Neuronal stem cell (in vitro differentiated cells): Measurements from ENCODE around the gene DOCK3.
A peak's percentile ranks its signal among the peaks of the same experiment; 100 is the strongest.

Source experiments
- DNase-seq: peaks from one replicate; pipeline ENCODE4 v3.0.0-alpha.2; 2013; ENCODE audit warnings: low spot score
- H2AFZ ChIP-seq: one replicate; pipeline ENCODE4 v1.6.1; 2013; ENCODE audit warnings: mild to moderate bottlenecking, low read length, inconsistent platforms
- H2AK5ac ChIP-seq: 2 replicates; pipeline ENCODE4 v1.6.1; 2013; ENCODE audit warnings: low read depth, mild to moderate bottlenecking, inconsistent platforms, low read length, moderate library complexity, mixed read lengths
- H2BK120ac ChIP-seq: 2 replicates; pipeline ENCODE4 v1.6.1; 2013; ENCODE audit warnings: low read depth, mild to moderate bottlenecking, inconsistent platforms, low read length, moderate library complexity, mixed read lengths
- H2BK12ac ChIP-seq: one replicate; pipeline ENCODE4 v1.6.1; 2013; ENCODE audit warnings: low read length, inconsistent platforms
- H2BK15ac ChIP-seq: 2 replicates; pipeline ENCODE4 v1.6.1; 2013; ENCODE audit warnings: mild to moderate bottlenecking, low read length, inconsistent platforms, mixed read lengths
- H2BK5ac ChIP-seq: one replicate; pipeline ENCODE4 v1.6.1; 2013; ENCODE audit warnings: inconsistent platforms, mild to moderate bottlenecking, low read length, moderate library complexity
- H3K14ac ChIP-seq: one replicate; pipeline ENCODE4 v1.6.1; 2013; ENCODE audit warnings: low read length, inconsistent platforms
- H3K18ac ChIP-seq: 2 replicates; pipeline ENCODE4 v1.6.1; 2013; ENCODE audit warnings: low read length, inconsistent platforms
- H3K23ac ChIP-seq: 2 replicates; pipeline ENCODE4 v1.6.1; 2013; ENCODE audit warnings: low read depth, mild to moderate bottlenecking, mixed read lengths, low read length, inconsistent platforms; ENCODE audit not compliant: poor library complexity
- H3K27ac ChIP-seq: replicated peaks from 3 replicates; pipeline ENCODE4 v1.5.1; 2013; ENCODE audit warnings: low read length, inconsistent platforms
- H3K27me3 ChIP-seq, 3 experiments: 2 replicates each; pipeline ENCODE4 v1.6.1; 2013; ENCODE audit warnings: low read length in 3 of 3, mild to moderate bottlenecking in 2 of 3, inconsistent platforms in 1 of 3, low read depth in 1 of 3, mixed read lengths in 1 of 3, moderate library complexity in 1 of 3; ENCODE audit not compliant: control insufficient read depth in 3 of 3, insufficient read depth in 3 of 3
- H3K36me3 ChIP-seq, 2 donors: replicated peaks in 1 of 2; 2 replicates each; pipeline ENCODE4 v1.6.1; 2013; ENCODE audit warnings: low read length in 2 of 2; ENCODE audit not compliant: control insufficient read depth in 2 of 2, insufficient read depth in 2 of 2
- H3K4ac ChIP-seq: 2 replicates; pipeline ENCODE4 v1.6.1; 2013; ENCODE audit warnings: inconsistent platforms, mild to moderate bottlenecking, low read length, moderate library complexity
- H3K4me1 ChIP-seq, 2 donors: 1 replicate in 1 of 2; 2 replicates in 1 of 2; pipeline ENCODE4 v1.6.1; 2013; ENCODE audit warnings: low read length in 2 of 2, low read depth in 1 of 2; ENCODE audit not compliant: control insufficient read depth in 2 of 2, insufficient read depth in 1 of 2
- H3K4me2 ChIP-seq: one replicate; pipeline ENCODE4 v1.6.1; 2013; ENCODE audit warnings: mild to moderate bottlenecking, low read length, inconsistent platforms; ENCODE audit not compliant: insufficient read depth, poor library complexity, severe bottlenecking
- H3K4me3 ChIP-seq, 2 donors: 2 replicates each; pipeline ENCODE4 v1.5.1; 2013; ENCODE audit warnings: low read length in 2 of 2, mild to moderate bottlenecking in 2 of 2, inconsistent platforms in 1 of 2, moderate library complexity in 1 of 2
- H3K79me1 ChIP-seq: one replicate; pipeline ENCODE4 v1.6.1; 2013; ENCODE audit warnings: low read depth, mild to moderate bottlenecking, inconsistent platforms, low read length, moderate library complexity
- H3K9ac ChIP-seq: one replicate; pipeline ENCODE4 v1.6.1; 2013; ENCODE audit warnings: mild to moderate bottlenecking, low read depth, low read length, inconsistent platforms; ENCODE audit not compliant: poor library complexity
- H3K9me3 ChIP-seq, 2 donors: replicated peaks in 1 of 2; 2 replicates each; pipeline versions ENCODE3 to v1.6.1; 2013; ENCODE audit warnings: low read length in 2 of 2, mild to moderate bottlenecking in 2 of 2, inconsistent platforms in 1 of 2, low read depth in 1 of 2, mixed read lengths in 1 of 2, moderate library complexity in 1 of 2; ENCODE audit not compliant: control insufficient read depth in 2 of 2, insufficient read depth in 1 of 2
- H4K8ac ChIP-seq: one replicate; pipeline ENCODE4 v1.6.1; 2013; ENCODE audit warnings: low read depth, mild to moderate bottlenecking, inconsistent platforms, low read length, moderate library complexity
- H4K91ac ChIP-seq: one replicate; pipeline ENCODE4 v1.6.1; 2013; ENCODE audit warnings: low read length, low read depth, mild to moderate bottlenecking, inconsistent platforms; ENCODE audit not compliant: poor library complexity
- WGBS, 2 donors: extraction: QIAGEN DNeasy Blood & Tissue Kit; methylation state at CpG; one replicate each; pipeline ENCODE4 v1.1.7; 2013; ENCODE audit warnings: missing lambda C conversion rate in 2 of 2, mixed read lengths in 1 of 2; ENCODE audit not compliant: insufficient read length in 2 of 2, insufficient replicate concordance in 1 of 2; ENCODE audit errors: extremely low coverage in 2 of 2; 5-methylcytosine and 5-hydroxymethylcytosine counted together

The DOCK3 gene

GRCh38 chr3:51390246-51391074 is 715.7 kb downstream of the DOCK3 start:
- H2BK120ac ChIP-seq, result no peak overlapping the region
- H3K4ac ChIP-seq, result no peak overlapping the region
- no peak overlapping the region for H2BK5ac ChIP-seq
- no CpG with 5 or more reads among the region's 29 CpGs for WGBS, 2 donors
- H4K91ac ChIP-seq, result no peak overlapping the region
- H2AFZ ChIP-seq, result peak overlapping the region; percentile 90
- no peak overlapping the region for H3K9ac ChIP-seq
- H3K4me2 ChIP-seq, result no peak overlapping the region
- peak overlapping the region; percentile 45 for H4K8ac ChIP-seq
- H3K14ac ChIP-seq, result no peak overlapping the region
- H3K27me3 ChIP-seq, result no peaks in the 10 kb centered on the region
- H3K4me1 ChIP-seq, result peaks cover 15 to 30% of the 10 kb centered on the region in 2 donors
- peaks cover 19% of the 10 kb centered on the region for H3K79me1 ChIP-seq
- H3K23ac ChIP-seq, result peak overlapping the region; percentile 92
- H2BK12ac ChIP-seq, result peak overlapping the region; percentile 4
- peaks cover 62 to 85% of the 10 kb centered on the region in 2 donors for H3K36me3 ChIP-seq
- no peak for DNase-seq
- H3K27ac ChIP-seq, result peak overlapping the region; percentile 56
- no peak overlapping the region for H2BK15ac ChIP-seq
- peak overlapping the region; percentile 72 for H2AK5ac ChIP-seq
- H3K9me3 ChIP-seq, result peaks cover 15 to 25% of the 10 kb centered on the region in 2 donors
- H3K4me3 ChIP-seq, result peak overlapping the region; percentile 13 to 67
- peak overlapping the region; percentile 86 for H3K18ac ChIP-seq

- no CpG with 5 or more reads among the region's 83 CpGs for WGBS, 2 donors
- Histone ChIP-seq H3K14ac (peak within 1 kb of the TSS; percentile 91), H3K9me3 (peaks cover 15 to 25% of the 10 kb centered on the region in 2 donors), H2AK5ac (peak within 1 kb of the TSS; percentile 95), H3K4me1 (peaks cover 15 to 28% of the 10 kb centered on the region in 2 donors), H3K27ac (peak within 1 kb of the TSS; percentile 56), H3K79me1 (peaks cover 19% of the 10 kb centered on the region), H3K4ac (peak within 1 kb of the TSS; percentile 61), H2BK120ac (no peak within 1 kb of the TSS), H3K27me3 (no peaks in the 10 kb centered on the region), H3K23ac (peak within 1 kb of the TSS; percentile 92), H2BK5ac (peak within 1 kb of the TSS; percentile 58), H4K8ac (peak within 1 kb of the TSS; percentile 78), H4K91ac (peak within 1 kb of the TSS; percentile 59), H3K9ac (peak within 1 kb of the TSS; percentile 95), H3K18ac (peak within 1 kb of the TSS; percentile 95), H2BK15ac (no peak within 1 kb of the TSS), H3K4me2 (peak within 1 kb of the TSS; percentile 70), H2BK12ac (peak within 1 kb of the TSS; percentile 4), H2AFZ (peak within 1 kb of the TSS; percentile 90), H3K36me3 (peaks cover 67 to 90% of the 10 kb centered on the region in 2 donors), H3K4me3 (peak within 1 kb of the TSS; percentile 67 to 93)
- DNase-seq, result peak; percentile 95
Measured at GRCh38 chr3:51391075-51391565, 716.4 kb downstream of the DOCK3 start, which contains the start of gene RBM15B. Gene RBM15B, plus strand, starts transcription at chr3:51391285. Its CDS starts 115 bp downstream, at chr3:51391400.

- Histone ChIP-seq H3K4me1 (peaks cover 9 to 22% of the 10 kb centered on the region in 2 donors), H3K79me1 (peaks cover 19% of the 10 kb centered on the region), H4K8ac (peak overlapping the region; percentile 78), H2AK5ac (peak overlapping the region; percentile 95), H2AFZ (peak overlapping the region; percentile 69), H2BK120ac (no peak overlapping the region), H3K9me3 (peaks cover 15 to 25% of the 10 kb centered on the region in 2 donors), H2BK12ac (no peak overlapping the region), H3K9ac (peak overlapping the region; percentile 95), H4K91ac (peak overlapping the region; percentile 27), H3K4me2 (peak overlapping the region; percentile 70), H3K4me3 (peak overlapping the region; percentile 67 to 93), H3K27me3 (no peaks in the 10 kb centered on the region), H3K18ac (peak overlapping the region; percentile 95), H3K36me3 (peaks cover 71 to 90% of the 10 kb centered on the region in 2 donors), H2BK15ac (no peak overlapping the region), H2BK5ac (peak overlapping the region; percentile 58), H3K27ac (peak overlapping the region; percentile 42), H3K4ac (peak overlapping the region; percentile 61), H3K23ac (peak overlapping the region; percentile 92), H3K14ac (peak overlapping the region; percentile 91)
- DNase-seq, result no peak
- WGBS, 2 donors, result no CpG with 5 or more reads among the region's 115 CpGs
Measured at GRCh38 chr3:51391566-51392354, 717.0 kb downstream of the DOCK3 start.
